NCI-H2227 (cell line): Measurements from ENCODE around the gene FCMR.

Experiments used
- DNase-seq: peaks from one replicate; lab custom pipeline; 2025; ENCODE audit not compliant: unreplicated experiment; lab: John Stamatoyannopoulos, UW

FCMR gene

DNA sequence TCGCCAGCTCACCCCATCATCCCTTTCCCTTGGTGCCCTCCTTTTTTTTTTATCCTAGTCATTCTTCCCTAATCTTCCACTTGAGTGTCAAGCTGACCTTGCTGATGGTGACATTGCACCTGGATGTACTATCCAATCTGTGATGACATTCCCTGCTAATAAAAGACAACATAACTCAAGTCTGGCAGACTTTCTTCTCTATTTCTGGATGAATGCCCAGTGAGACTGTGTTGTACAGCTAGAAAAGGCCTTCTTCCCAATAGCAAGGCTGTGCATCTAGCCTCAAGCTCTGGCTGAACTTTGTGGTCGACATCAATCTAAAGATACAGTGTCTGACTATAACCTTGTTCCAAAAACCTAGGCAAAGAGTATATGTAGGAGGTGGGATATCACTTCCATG lies 18.1 kb downstream of the FCMR start:
- DNase-seq: no peak

GRCh38 chr1:206902702-206903101 lies 19.0 kb downstream of the FCMR start:
- no peak for DNase-seq

- no peak for DNase-seq
Observed at GRCh38 chr1:206901944-206902343, 19.8 kb downstream of the FCMR start.

DNA sequence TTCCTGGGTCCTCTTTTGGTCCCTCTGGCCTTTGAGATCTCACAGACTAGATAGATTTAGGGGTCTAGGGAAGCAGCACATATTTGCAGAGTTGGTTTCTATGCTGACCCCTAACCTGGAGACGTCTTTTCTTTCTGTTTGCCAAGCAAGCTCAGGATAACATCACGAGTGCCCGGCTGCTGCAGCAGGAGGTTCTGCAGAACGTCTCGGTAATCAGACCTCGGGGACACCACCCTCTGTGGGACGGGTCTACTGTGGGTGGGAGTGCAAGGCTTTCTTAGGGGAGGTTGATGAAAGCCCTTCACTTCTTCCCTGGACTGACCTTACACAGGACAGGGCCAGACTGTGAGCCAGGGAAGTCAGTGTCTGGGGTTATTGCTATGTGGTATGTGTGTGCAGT lies 21.6 kb downstream of the FCMR start:
- no peak for DNase-seq

- DNase-seq: no peak
Observed at GRCh38 chr1:206899717-206900116, 22.0 kb downstream of the FCMR start.

DNA sequence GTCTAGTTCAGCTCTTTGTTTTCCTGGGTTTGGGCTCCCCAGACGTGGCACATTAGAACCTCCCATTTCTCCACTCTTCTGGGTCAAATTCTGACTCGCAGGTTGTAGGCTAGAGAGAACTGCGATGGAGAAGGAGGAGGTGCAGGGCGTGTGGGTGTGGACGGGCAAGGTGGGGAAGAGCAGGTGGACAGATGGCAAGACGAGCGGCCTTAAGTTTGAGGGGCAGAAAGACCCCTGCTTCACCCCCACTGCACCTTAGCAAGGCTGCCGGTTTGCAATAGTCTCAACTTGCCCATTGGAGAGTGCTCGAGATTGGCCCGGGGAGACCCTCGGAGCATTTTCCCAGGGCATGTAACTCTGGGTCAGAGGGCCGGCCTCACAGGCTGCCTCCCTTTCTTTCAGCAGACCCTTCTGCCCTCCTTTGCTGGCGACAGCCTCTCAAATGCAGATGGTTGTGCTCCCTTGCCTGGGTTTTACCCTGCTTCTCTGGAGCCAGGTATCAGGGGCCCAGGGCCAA lies 22.8 kb downstream of the FCMR start:
- DNase-seq: no peak

- DNase-seq: no peak
Observed at GRCh38 chr1:206898089-206898914, 23.4 kb downstream of the FCMR start.

- DNase-seq: no peak
Observed at GRCh38 chr1:206897175-206897574, 24.6 kb downstream of the FCMR start, which contains the start of gene IL24. IL24 (plus strand) TSS chr1:206897443; CDS start chr1:206897833, 390 bp downstream.

DNA sequence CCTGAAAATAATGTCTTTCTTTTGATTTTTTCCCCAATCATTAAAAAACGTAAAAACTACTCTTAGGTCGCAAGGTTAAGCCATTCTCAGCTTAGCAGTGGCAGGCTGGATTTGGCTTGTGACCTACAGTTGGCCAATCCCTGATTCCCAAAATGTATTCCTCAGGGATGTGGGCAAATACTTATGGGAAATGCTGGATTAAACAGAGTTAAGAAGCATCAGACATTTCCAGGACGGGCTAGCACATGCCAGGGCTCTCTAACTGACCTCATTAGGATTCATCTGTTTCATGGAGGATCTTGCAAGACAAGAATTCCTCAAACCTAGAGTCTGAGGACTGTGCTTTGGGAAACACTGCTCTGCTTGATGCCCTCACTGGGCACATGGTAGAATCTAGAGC lies 25.5 kb downstream of the FCMR start:
- no peak for DNase-seq

GRCh38 chr1:206895837-206896242 lies 25.9 kb downstream of the FCMR start:
- no peak for DNase-seq

DNA sequence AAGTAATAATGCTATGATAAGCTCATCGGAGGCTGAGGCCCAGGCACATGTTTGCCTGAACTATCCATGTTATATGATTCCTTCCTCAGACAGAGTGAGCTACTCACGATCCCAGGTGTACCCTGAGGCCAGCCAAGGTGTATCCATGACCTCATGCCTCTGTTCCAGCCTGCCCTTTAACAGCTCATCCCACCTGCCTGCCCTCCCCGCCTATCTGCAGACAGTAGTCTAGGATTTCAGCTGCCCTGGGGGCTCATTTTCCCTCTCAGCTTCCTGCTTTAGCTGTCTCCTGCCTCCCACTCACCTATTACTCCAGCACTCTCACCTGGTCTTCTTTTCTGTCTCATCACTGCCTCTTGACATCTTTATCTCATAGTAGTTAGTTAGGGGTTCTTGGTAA lies 26.4 kb downstream of the FCMR start:
- DNase-seq: no peak

GRCh38 chr1:206893380-206893779 lies 28.4 kb downstream of the FCMR start:
- DNase-seq: no peak

- no peak for DNase-seq
Observed at GRCh38 chr1:206892351-206892984, 29.3 kb downstream of the FCMR start.

DNA sequence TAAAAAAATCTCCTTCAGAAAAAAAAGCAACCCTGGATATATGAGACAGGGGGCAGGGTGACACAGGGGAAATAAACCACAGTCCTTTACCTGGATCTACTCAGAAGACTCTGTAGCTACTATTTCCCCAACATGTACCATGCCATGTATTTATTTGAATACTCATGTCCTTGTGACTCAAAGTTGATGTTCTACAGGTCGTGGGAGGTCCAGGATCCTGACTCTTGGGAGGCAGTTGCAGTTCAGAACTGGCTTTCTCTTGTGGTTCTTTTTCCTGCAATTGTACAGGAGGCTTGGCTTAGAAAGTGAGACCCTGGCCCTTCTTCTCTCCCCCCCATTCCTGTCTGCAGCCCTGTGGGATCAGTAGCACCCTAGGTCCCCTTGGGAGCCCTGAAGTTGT lies 30.3 kb downstream of the FCMR start:
- DNase-seq: no peak

- DNase-seq: no peak
Observed at GRCh38 chr1:206890125-206891060, 31.3 kb downstream of the FCMR start.

- no peak for DNase-seq
Observed at GRCh38 chr1:206887701-206888100, 34.0 kb downstream of the FCMR start.

DNA sequence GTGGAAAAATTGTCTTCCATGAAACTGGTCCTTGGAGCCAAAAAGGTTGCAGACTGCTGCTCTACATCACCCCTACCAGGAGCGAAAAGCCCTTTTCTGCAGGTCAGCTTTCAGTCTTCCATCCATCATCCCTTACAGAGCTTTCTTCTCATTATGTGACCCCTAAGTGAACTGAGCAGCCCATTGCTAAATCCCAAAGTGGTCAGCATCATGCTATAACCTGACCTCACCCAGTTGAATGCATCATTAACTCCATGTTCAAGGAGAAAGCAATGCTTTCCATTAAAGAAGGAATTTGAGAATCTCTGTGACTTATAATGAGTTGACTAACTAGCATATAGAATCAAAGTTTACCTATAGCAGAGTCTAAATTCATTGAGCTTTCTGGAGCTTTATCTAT lies 34.9 kb downstream of the FCMR start:
- DNase-seq: no peak

DNA sequence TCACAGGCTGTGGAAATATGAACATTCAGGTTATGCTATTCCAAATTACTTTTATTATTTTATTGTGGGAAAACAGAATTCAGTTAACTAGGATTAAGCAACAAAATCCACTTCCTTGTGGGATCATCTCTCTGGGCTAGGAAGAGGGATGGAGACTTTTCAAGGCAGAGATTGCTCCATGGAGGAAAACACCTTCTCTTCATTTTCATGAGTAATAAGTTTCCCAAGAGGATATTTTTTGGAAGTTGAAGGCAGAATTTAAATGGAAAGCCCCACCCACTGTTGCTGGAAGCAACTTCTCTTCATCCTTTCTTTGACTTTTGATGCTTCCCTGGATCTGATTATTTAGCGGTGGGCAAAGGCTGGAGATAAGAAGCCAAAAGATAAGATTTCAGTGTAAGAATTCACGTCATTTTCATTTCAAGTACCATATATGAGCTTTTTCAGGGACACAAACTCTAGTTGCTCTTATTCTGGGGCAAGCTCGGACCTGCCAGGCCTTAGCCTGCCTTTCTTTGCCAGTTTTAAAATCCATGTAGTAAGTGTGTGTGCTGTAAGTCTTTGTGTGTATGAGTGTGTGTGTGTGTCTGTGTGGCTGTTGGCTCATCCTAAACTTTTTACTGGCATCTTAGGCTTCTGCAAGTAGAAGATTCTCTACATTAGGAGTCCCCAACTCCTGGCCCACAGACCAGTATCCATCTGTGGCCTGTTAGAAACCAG lies 36.2 kb downstream of the FCMR start:
- no peak for DNase-seq

- DNase-seq: no peak
Observed at GRCh38 chr1:206883876-206884275, 37.9 kb downstream of the FCMR start.

- no peak for DNase-seq
Observed at GRCh38 chr1:206883160-206883559, 38.6 kb downstream of the FCMR start.

GRCh38 chr1:206882555-206882954 lies 39.2 kb downstream of the FCMR start:
- no peak for DNase-seq
